Uterus (tissue), 4 donors: ENCODE measurements around the gene IFIT5. TPM values are rescaled to one million over a fixed set of nuclear protein-coding genes. Genes with fewer than 3 reads are reported as not detected.

Experiments used
- DNase-seq, 2 donors: peaks; one replicate each; pipeline ENCODE4 v3.0.0-alpha.2; 2019 to 2020
- H3K27ac ChIP-seq, 2 donors: fragments of 200-600 bp; sonication (generic); 1 replicate in 1 of 2; 2 replicates in 1 of 2; pipeline ENCODE4 v1.5.1; 2016 to 2018
- H3K27me3 ChIP-seq, 2 donors: fragments of 200-600 bp; sonication (generic); one replicate each; pipeline ENCODE4 v1.5.1; 2018 to 2019; ENCODE audit warnings: control low read depth in 1 of 2
- H3K36me3 ChIP-seq, 2 donors: fragments of 200-600 bp; sonication (generic); one replicate each; pipeline ENCODE4 v1.5.1; 2019; ENCODE audit warnings: control low read depth in 1 of 2
- H3K4me1 ChIP-seq, 2 donors: fragments of 200-600 bp; sonication (generic); one replicate each; pipeline ENCODE4 v1.5.1; 2018 to 2019; ENCODE audit warnings: control low read depth in 1 of 2
- H3K4me3 ChIP-seq, 2 donors: fragments of 200-600 bp; sonication (generic); 1 replicate in 1 of 2; 2 replicates in 1 of 2; pipeline ENCODE4 v1.5.1; 2018 to 2019; ENCODE audit warnings: mild to moderate bottlenecking in 1 of 2
- H3K9me3 ChIP-seq, 2 donors: fragments of 200-600 bp; sonication (generic); one replicate each; pipeline ENCODE4 v1.5.1; 2019; ENCODE audit warnings: control low read depth in 1 of 2
- POLR2A ChIP-seq, 2 donors: fragments of 450-650 bp; IDR thresholded peaks; one replicate each; pipeline ENCODE4 v1.6.1; 2016; ENCODE audit warnings: antibody characterized with exemption in 2 of 2, mild to moderate bottlenecking in 1 of 2, moderate library complexity in 1 of 2
- intact Hi-C: fragments of 100-400 bp; cut with DNase I; formaldehyde crosslinking; loops from one replicate; pipeline ENCODE4 v1.15.1; 2023; ENCODE audit warnings: low total_unique reads
- total RNA-seq, 4 donors: library from RNA; depleted of rRNA in 3 of 4; stranded (reverse); fragments of >200 nt in 3 of 4; gene quantifications; one replicate each; pipeline versions ENCODE4 v1.1.0 to v1.2.4, GENCODE V29; 2014 to 2023
- TF ChIP-seq, protein P1 (sequence below), 4 experiments: fragments of 200-600 bp in 2 of 4; fragments of 450-650 bp in 2 of 4; sonication (generic) in 2 of 4; IDR thresholded peaks; one replicate each; pipeline ENCODE4 v1.5.1; 2016 to 2019; ENCODE audit warnings: antibody characterized with exemption in 4 of 4, mild to moderate bottlenecking in 2 of 4, moderate library complexity in 1 of 4
- donor health status: DM: yes; HTN: yes; CAD: no.

The IFIT5 gene
- total RNA-seq, 4 donors from 2014 or later = 7.7 to 38.2 (median 29.4) TPM

DNA sequence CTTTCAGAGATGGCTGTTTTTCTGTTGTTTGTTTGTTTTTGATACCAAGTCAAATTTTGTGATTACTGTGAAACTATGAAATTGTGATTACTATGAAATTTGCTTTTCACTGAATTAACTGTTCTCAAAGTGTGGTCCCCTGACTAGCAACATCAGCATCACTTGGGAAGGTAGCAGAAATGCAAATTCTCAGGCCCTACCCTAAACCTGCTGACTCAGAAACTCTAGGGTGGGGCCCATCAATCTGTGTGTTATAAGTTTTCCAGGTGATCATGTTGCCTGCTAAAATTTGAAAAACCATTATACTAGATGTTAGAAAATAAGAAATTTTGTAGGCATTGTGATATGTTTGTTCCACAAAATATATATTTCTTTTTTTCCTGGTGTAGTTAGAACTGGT is 35.3 kb upstream of the IFIT5 start:
- TF ChIP-seq, protein P1, sequence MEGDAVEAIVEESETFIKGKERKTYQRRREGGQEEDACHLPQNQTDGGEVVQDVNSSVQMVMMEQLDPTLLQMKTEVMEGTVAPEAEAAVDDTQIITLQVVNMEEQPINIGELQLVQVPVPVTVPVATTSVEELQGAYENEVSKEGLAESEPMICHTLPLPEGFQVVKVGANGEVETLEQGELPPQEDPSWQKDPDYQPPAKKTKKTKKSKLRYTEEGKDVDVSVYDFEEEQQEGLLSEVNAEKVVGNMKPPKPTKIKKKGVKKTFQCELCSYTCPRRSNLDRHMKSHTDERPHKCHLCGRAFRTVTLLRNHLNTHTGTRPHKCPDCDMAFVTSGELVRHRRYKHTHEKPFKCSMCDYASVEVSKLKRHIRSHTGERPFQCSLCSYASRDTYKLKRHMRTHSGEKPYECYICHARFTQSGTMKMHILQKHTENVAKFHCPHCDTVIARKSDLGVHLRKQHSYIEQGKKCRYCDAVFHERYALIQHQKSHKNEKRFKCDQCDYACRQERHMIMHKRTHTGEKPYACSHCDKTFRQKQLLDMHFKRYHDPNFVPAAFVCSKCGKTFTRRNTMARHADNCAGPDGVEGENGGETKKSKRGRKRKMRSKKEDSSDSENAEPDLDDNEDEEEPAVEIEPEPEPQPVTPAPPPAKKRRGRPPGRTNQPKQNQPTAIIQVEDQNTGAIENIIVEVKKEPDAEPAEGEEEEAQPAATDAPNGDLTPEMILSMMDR (IDR thresholded peaks at IDR 0.05) = no peak
- TF ChIP-seq POLR2A (IDR thresholded peaks at IDR 0.05) = no peak
- Histone ChIP-seq H3K27ac (no peak overlapping the region), H3K4me3 (no peak overlapping the region), H3K9me3 (no peaks in the 10 kb centered on the region), H3K4me1 (no peaks in the 10 kb centered on the region), H3K27me3 (no peaks in the 10 kb centered on the region), H3K36me3 (no peaks in the 10 kb centered on the region)
- no peak for DNase-seq
- intact Hi-C loops = no loop called here

DNA sequence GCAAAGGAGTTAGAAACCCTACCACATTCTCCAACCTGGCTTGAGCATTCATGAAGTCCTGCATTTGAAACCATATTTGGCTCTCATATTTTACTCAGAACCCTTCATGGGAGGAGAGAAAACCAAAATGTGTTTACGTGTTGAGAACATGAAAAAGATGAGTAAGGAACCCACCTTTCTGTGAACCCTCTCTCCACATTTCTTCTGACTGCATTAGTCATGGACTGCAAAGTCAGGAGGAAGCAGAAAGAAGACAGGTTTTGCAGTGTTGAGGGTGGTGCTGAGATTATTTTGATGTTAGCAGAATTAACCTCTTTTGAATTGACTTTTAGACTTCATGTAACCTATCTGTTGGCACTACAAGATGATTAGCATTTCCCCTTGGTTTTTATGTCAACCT is 31.6 kb upstream of the IFIT5 start:
- DNase-seq = no peak

DNA sequence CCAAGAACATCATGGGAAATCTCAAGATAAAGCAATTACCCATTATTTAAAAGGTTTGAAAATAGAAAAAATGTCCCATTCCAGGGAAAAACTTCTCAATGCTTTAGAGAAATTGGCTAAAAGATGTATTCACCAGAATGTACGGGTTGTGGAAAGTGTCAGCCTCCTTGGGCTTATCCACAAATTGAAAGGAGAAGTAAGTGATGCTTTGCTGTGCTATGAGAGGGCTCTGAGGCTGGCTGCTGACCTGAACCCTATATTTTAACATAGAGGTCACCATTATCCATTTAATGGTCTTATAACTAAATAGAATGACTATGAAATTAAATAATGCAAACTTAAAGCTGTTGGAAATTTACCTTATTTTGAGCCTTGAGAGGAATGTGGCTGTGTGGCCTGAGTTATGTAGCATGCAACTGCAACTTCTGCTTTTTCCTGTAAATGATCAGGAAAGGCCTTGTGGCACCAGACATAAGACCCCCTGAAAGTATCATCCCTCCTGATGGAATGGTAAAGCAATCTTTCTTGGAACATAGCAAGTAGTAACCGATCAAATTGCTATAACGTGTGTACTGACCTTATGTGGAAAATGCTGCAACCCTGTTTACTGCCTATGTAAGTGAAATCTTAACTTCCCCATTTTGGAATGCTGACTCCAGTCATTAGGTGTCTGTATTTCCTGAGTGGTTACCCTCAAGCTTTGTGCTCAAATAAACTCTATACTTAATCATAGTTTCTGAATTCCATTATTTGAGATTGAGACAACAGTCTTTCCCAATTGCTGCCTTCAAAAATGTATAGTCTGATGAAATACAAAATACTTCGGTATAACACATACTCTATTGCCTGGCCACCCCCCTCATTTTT is 29.7 kb upstream of the IFIT5 start:
- Histone ChIP-seq H3K27me3 (no peaks in the 10 kb centered on the region), H3K9me3 (no peaks in the 10 kb centered on the region), H3K36me3 (no peaks in the 10 kb centered on the region), H3K27ac (no peak overlapping the region), H3K4me3 (no peak overlapping the region), H3K4me1 (no peaks in the 10 kb centered on the region)
- no peak for TF ChIP-seq POLR2A (IDR thresholded peaks at IDR 0.05)
- TF ChIP-seq, protein P1 (IDR thresholded peaks at IDR 0.05) = no peak
- no peak for DNase-seq
- intact Hi-C loops = no loop called here

More for the DNA sequence above, 31.6 kb upstream of the IFIT5 start:
- TF ChIP-seq, protein P1 (IDR thresholded peaks at IDR 0.05) = no peak
- TF ChIP-seq POLR2A (IDR thresholded peaks at IDR 0.05) = no peak
- Histone ChIP-seq H3K27ac (no peak overlapping the region), H3K36me3 (no peaks in the 10 kb centered on the region), H3K27me3 (no peaks in the 10 kb centered on the region), H3K9me3 (no peaks in the 10 kb centered on the region), H3K4me3 (no peak overlapping the region), H3K4me1 (no peaks in the 10 kb centered on the region)
- intact Hi-C loops = no loop called here

DNA sequence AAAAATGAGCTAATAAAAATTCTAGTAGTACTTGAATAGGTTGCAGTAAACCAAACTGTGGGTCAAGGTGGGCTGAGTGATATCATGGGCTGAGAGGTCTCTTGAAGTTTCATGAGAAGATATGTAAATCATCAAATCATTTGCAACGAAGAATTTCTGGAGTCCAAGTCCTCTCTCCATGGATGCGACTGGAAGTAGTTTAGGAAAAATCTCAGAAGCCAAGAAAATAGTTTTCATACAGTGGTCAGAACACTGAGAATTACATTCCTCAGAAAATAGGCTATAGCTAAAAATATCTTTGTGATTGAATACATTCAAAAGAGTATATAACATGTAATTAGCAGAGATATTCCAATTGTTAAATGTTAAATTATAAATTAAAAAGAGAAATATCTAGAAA is 25.6 kb upstream of the IFIT5 start:
- Histone ChIP-seq H3K27me3 (no peaks in the 10 kb centered on the region), H3K27ac (no peak overlapping the region), H3K36me3 (no peaks in the 10 kb centered on the region), H3K4me3 (no peak overlapping the region), H3K9me3 (no peaks in the 10 kb centered on the region), H3K4me1 (no peaks in the 10 kb centered on the region)
- TF ChIP-seq POLR2A (IDR thresholded peaks at IDR 0.05) = no peak
- TF ChIP-seq, protein P1 (IDR thresholded peaks at IDR 0.05) = no peak
- DNase-seq = no peak
- intact Hi-C loops = no loop called here

DNA sequence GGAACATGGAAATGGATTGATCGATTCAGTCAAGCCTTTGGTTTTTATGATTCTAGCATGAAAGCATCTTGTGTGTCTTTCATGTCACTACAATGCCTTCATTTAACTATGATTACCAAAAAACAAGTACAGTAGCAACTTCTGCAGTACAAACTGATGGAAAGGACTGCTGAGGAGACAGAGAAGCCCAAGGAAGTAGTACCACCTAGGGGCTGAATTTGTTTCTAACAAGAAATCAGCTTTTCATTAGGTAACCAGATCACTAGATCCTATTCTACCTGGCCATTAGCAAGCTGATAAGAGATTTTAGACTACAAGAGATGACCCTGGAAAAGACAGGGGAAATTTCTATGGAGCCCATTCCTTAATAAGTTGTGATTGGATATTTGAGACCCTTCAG is 25.1 kb upstream of the IFIT5 start:
- TF ChIP-seq, protein P1 (IDR thresholded peaks at IDR 0.05) = peak in 3 of 4 experiments; percentile 22 to 48 (median 47)
- no peak for TF ChIP-seq POLR2A (IDR thresholded peaks at IDR 0.05)
- Histone ChIP-seq H3K27me3 (no peaks in the 10 kb centered on the region), H3K9me3 (no peaks in the 10 kb centered on the region), H3K36me3 (no peaks in the 10 kb centered on the region), H3K4me3 (no peak overlapping the region), H3K4me1 (no peaks in the 10 kb centered on the region), H3K27ac (no peak overlapping the region)
- DNase-seq = no peak
- intact Hi-C loops = no loop called here
